H1 (cell line): ENCODE measurements around the gene FOXL3. TPM values are rescaled to one million over a fixed set of nuclear protein-coding genes. Genes with fewer than 3 reads are reported as not detected.

Source experiments
- CTCF ChIA-PET: fragments of 300-600 bp; sonication (Branson Sonifier 250); formaldehyde crosslinking; loops from one replicate; lab custom pipeline; 2021; ENCODE audit not compliant: partially characterized antibody; lab: Charles Lee
- POLR2A ChIA-PET: fragments of 300-600 bp; sonication (Branson Sonifier 250); formaldehyde crosslinking; loops from one replicate; lab custom pipeline; 2021; ENCODE audit warnings: inconsistent platforms; ENCODE audit not compliant: partially characterized antibody; lab: Charles Lee
- DNase-seq, 2 experiments: peaks; one replicate each; pipeline versions ENCODE4 v3.0.0 to v3.0.0-alpha.2; 2010 to 2022; ENCODE audit warnings: low spot score in 2 of 2, low read depth in 1 of 2, mixed read lengths in 1 of 2
- FAIRE-seq: peaks from 2 replicates; lab custom pipeline; 2011; peaks lifted over from hg19 to GRCh38; lab: Jason Lieb, UNC
- H2AFZ ChIP-seq: 2 replicates; pipeline ENCODE4 v1.8.1; 2012; ENCODE audit warnings: low read length, inconsistent platforms
- H2AK5ac ChIP-seq: 2 replicates; pipeline ENCODE4 v1.6.1; 2013; ENCODE audit warnings: low read depth, low read length
- H2BK120ac ChIP-seq: replicated peaks from 2 replicates; pipeline ENCODE3; 2013; ENCODE audit warnings: low read depth, low read length, inconsistent platforms
- H2BK12ac ChIP-seq: 2 replicates; pipeline ENCODE4 v1.6.1; 2013; ENCODE audit warnings: low read depth, low read length
- H2BK15ac ChIP-seq: 2 replicates; pipeline ENCODE4 v1.6.1; 2013; ENCODE audit warnings: low read length
- H2BK20ac ChIP-seq: 2 replicates; pipeline ENCODE4 v1.6.1; 2013; ENCODE audit warnings: low read length
- H2BK5ac ChIP-seq: 2 replicates; pipeline ENCODE4 v1.6.1; 2013; ENCODE audit warnings: low read depth, low read length
- H3K14ac ChIP-seq: 2 replicates; pipeline ENCODE4 v1.6.1; 2013; ENCODE audit warnings: inconsistent platforms; ENCODE audit not compliant: insufficient read length
- H3K18ac ChIP-seq: 2 replicates; pipeline ENCODE4 v1.6.1; 2013; ENCODE audit warnings: low read length; ENCODE audit errors: extremely low read depth
- H3K23ac ChIP-seq: 2 replicates; pipeline ENCODE4 v1.6.1; 2013; ENCODE audit warnings: inconsistent platforms; ENCODE audit not compliant: insufficient read length
- H3K23me2 ChIP-seq: 2 replicates; pipeline ENCODE4 v1.6.1; 2013; ENCODE audit warnings: low read depth, low read length
- H3K27ac ChIP-seq: 2 replicates; pipeline ENCODE4 v1.6.1; 2011; ENCODE audit warnings: low read depth, low read length, inconsistent platforms
- H3K27me3 ChIP-seq, 4 experiments: replicated peaks in 1 of 4; 1 replicate in 1 of 4; 2 replicates in 3 of 4; pipeline versions ENCODE4 v1.6.1 to v1.8.1; 2011 to 2013; ENCODE audit warnings: low read length in 3 of 4, mild to moderate bottlenecking in 3 of 4, inconsistent platforms in 2 of 4, mixed read lengths in 2 of 4, moderate library complexity in 1 of 4; ENCODE audit not compliant: control insufficient read depth in 3 of 4, insufficient read depth in 3 of 4; ENCODE audit errors: extremely low read depth in 1 of 4
- H3K36me3 ChIP-seq, 4 experiments: 2 replicates each; pipeline versions ENCODE4 v1.6.1 to v1.8.1; 2011 to 2013; ENCODE audit warnings: mild to moderate bottlenecking in 4 of 4, low read length in 3 of 4, moderate library complexity in 2 of 4, control low read depth in 1 of 4, inconsistent platforms in 1 of 4; ENCODE audit not compliant: insufficient read depth in 4 of 4, control insufficient read depth in 2 of 4
- H3K4ac ChIP-seq: replicated peaks from 2 replicates; pipeline ENCODE3; 2013; ENCODE audit warnings: low read length, low read depth, mixed read lengths, inconsistent platforms; ENCODE audit not compliant: insufficient read length
- H3K4me1 ChIP-seq, 4 experiments: replicated peaks in 1 of 4; 1 replicate in 1 of 4; 2 replicates in 3 of 4; pipeline versions ENCODE4 v1.6.1 to v1.8.1; 2011 to 2013; ENCODE audit warnings: low read length in 3 of 4, inconsistent platforms in 2 of 4, mixed read lengths in 1 of 4; ENCODE audit not compliant: insufficient read depth in 4 of 4, control insufficient read depth in 3 of 4
- H3K4me2 ChIP-seq, 2 experiments: 2 replicates each; pipeline versions ENCODE4 v1.6.1 to v1.8.1; 2011 to 2013; ENCODE audit warnings: low read depth in 2 of 2, low read length in 2 of 2, control low read depth in 1 of 2, inconsistent platforms in 1 of 2, mild to moderate bottlenecking in 1 of 2; ENCODE audit not compliant: insufficient read depth in 1 of 2
- H3K4me3 ChIP-seq, 4 experiments: fragments of 200-600, 300-600 bp in 1 of 4; sonication (generic), shearing (Covaris generic), sonication (Bioruptor Twin) in 1 of 4; 2 replicates each; pipeline versions ENCODE4 v1.5.1 to v1.8.1; 2011 to 2016; ENCODE audit warnings: low read length in 4 of 4, low read depth in 3 of 4, control low read depth in 2 of 4, inconsistent platforms in 2 of 4, mild to moderate bottlenecking in 2 of 4, mixed read lengths in 1 of 4, moderate library complexity in 1 of 4; ENCODE audit not compliant: insufficient read depth in 2 of 4; ENCODE audit errors: extremely low read depth in 1 of 4
- H3K56ac ChIP-seq: replicated peaks from 2 replicates; pipeline ENCODE3; 2013; ENCODE audit warnings: low read depth, mild to moderate bottlenecking, mixed read lengths, low read length, inconsistent platforms; ENCODE audit not compliant: insufficient read length
- H3K79me1 ChIP-seq: 2 replicates; pipeline ENCODE4 v1.6.1; 2013; ENCODE audit warnings: low read depth, low read length, control low read depth
- H3K79me2 ChIP-seq, 2 experiments: 2 replicates each; pipeline versions ENCODE4 v1.6.1 to v1.8.1; 2012 to 2013; ENCODE audit warnings: low read length in 2 of 2, mild to moderate bottlenecking in 2 of 2, inconsistent platforms in 1 of 2; ENCODE audit not compliant: insufficient read depth in 2 of 2, control insufficient read depth in 1 of 2
- H3K9ac ChIP-seq, 4 experiments: replicated peaks in 1 of 4; 1 replicate in 1 of 4; 2 replicates in 3 of 4; pipeline versions ENCODE4 v1.6.1 to v1.8.1; 2011 to 2013; ENCODE audit warnings: low read depth in 3 of 4, low read length in 3 of 4, control low read depth in 2 of 4, mild to moderate bottlenecking in 2 of 4, moderate library complexity in 2 of 4, inconsistent platforms in 1 of 4; ENCODE audit errors: extremely low read depth in 1 of 4
- H3K9me3 ChIP-seq, 2 experiments: 2 replicates each; pipeline versions ENCODE4 v1.6.1 to v1.8.1; 2012 to 2013; ENCODE audit warnings: mild to moderate bottlenecking in 2 of 2, moderate library complexity in 2 of 2, control low read depth in 1 of 2, inconsistent platforms in 1 of 2, low read depth in 1 of 2, low read length in 1 of 2, mixed read lengths in 1 of 2; ENCODE audit not compliant: insufficient read depth in 2 of 2
- H4K20me1 ChIP-seq, 2 experiments: replicated peaks in 1 of 2; 2 replicates each; pipeline versions ENCODE3 to v1.8.1; 2011 to 2013; ENCODE audit warnings: inconsistent platforms in 2 of 2, low read length in 2 of 2, mild to moderate bottlenecking in 1 of 2; ENCODE audit not compliant: insufficient read depth in 2 of 2, control insufficient read depth in 1 of 2
- H4K5ac ChIP-seq: 2 replicates; pipeline ENCODE4 v1.6.1; 2013; ENCODE audit warnings: low read length, low read depth, mixed read lengths, inconsistent platforms; ENCODE audit not compliant: insufficient read length
- H4K8ac ChIP-seq: 2 replicates; pipeline ENCODE4 v1.8.0; 2013; ENCODE audit warnings: mild to moderate bottlenecking, moderate library complexity, low read length, inconsistent platforms; ENCODE audit not compliant: insufficient read depth; ENCODE audit errors: extremely low read depth
- H4K91ac ChIP-seq: replicated peaks from 2 replicates; pipeline ENCODE3; 2013; ENCODE audit warnings: low read length, mixed read lengths, inconsistent platforms; ENCODE audit not compliant: insufficient read length
- BCL11A ChIP-seq, 2 experiments: IDR thresholded peaks; one replicate each; pipeline ENCODE4 v1.6.1; 2011; ENCODE audit warnings: low read depth in 2 of 2, low read length in 2 of 2, mild to moderate bottlenecking in 2 of 2
- CEBPB ChIP-seq: IDR thresholded peaks from 2 replicates; pipeline ENCODE4 v1.6.1; 2012; ENCODE audit warnings: low read depth, low read length
- CREB1 ChIP-seq: IDR thresholded peaks from 2 replicates; pipeline ENCODE4 v1.6.1; 2012; ENCODE audit warnings: inconsistent platforms
- GTF2F1 ChIP-seq: IDR thresholded peaks from 2 replicates; pipeline ENCODE4 v1.6.1; 2012; ENCODE audit warnings: low read depth, low read length, improper control_type of control experiment, borderline replicate concordance
- TCF12 ChIP-seq: IDR thresholded peaks from 2 replicates; pipeline ENCODE4 v1.6.1; 2011; ENCODE audit warnings: low read depth, mild to moderate bottlenecking, low read length
- WGBS, 2 experiments: shearing (Covaris generic) in 1 of 2; methylation state at CpG; one replicate each; pipeline versions ENCODE4 v1.1.6 to v1.1.7; 2013 to 2015; ENCODE audit warnings: low lambda C conversion rate in 2 of 2, mixed read lengths in 2 of 2, inconsistent platforms in 1 of 2, low coverage in 1 of 2, missing lambda C conversion rate in 1 of 2; ENCODE audit not compliant: insufficient replicate concordance in 2 of 2, insufficient coverage in 1 of 2, insufficient read length in 1 of 2; ENCODE audit errors: extremely low coverage in 1 of 2, missing lambda C conversion rate in 1 of 2; 5-methylcytosine and 5-hydroxymethylcytosine counted together
- polyA plus RNA-seq, 7 experiments: library from polyadenylated mRNA; depleted of rRNA in 3 of 7; stranded (reverse) in 5 of 7; unstranded in 2 of 7; fragments of >200 nt in 5 of 7; fragments of 200-250 nt in 2 of 7; gene quantifications; 1 replicate in 5 of 7; 2 replicates in 1 of 7; 4 replicates in 1 of 7; pipeline versions ENCODE4 v1.2.1 to v1.2.3, GENCODE V29; 2011 to 2013; ENCODE audit warnings: missing spikeins in 2 of 7, mixed read lengths in 2 of 7
- total RNA-seq: library from RNA; stranded (reverse); fragmentation: NEBNext Ultra II Directional; extraction: Animal tissue kit (Norgen Biotek cat#: 25700); gene quantifications from 2 replicates; pipeline ENCODE4 v1.2.1, GENCODE V29; 2021

Gene FOXL3
- total and polyA plus RNA-seq, 2 of the 8 experiments (the other 6 are each of a cell fraction or from before 2014, with no cell fraction given), result not detected

DNA sequence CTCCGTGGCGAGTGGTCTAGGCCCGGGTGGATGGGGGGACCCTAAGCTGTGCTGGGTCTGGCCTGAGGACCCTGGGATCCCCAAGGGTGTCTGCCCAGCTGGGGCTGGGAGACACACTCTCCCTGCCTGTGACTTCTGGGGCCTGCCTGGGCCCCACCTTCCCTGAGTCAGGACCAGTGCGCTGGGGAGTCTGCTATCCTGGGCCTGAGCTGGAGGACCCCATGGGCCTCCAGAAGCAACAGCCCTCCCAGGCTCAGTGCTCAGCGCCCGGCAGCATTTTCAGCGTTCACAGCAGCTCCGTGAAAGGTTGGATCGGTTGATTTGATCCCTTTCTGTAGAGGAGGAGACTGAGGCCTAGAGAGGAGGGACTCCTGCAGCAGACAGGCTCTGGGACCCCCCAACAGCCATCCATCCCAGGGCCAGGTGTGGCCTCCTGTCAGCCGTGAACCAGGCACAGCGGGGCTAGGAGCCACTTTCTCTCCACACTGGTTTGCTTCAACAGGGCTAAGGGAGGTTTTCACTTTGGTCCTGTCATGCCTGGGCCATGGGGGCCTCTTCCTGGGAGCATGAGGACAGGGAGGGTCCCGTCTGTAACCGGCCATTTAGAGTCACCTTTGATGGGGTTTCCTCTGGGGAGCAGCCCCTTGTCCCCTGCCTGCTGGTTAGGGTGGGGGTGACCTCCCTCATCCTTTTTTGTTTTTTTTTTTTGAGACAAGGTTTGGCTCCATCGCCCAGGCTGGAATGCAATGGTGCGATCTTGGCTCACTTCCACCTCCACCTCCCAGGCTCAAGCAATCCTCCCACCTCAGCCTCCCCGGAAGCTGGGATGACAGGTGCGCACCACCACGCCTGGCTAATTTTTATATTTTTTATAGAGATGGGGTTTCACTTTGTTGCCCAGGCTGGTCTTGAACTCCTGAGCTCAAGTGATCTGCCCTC, 12.4 kb downstream of the FOXL3 start:
- TF ChIP-seq CEBPB (no peak), CREB1 (no peak), GTF2F1 (no peak), BCL11A (IDR thresholded peaks at IDR 0.05; ENCODE audit: low read depth in 2 of 2, low read length in 2 of 2) (no peak), TCF12 (no peak)
- Histone ChIP-seq H2AK5ac (no peak overlapping the region), H3K23me2 (peaks cover 3% of the 10 kb centered on the region; the same call in 1 of the 2 replicates), H3K79me2 (no peaks in the 10 kb centered on the region), H4K5ac (no peak overlapping the region), H3K9ac (no peak overlapping the region), H3K36me3 (no peaks in the 10 kb centered on the region; a peak in 1 of 8 replicates), H2AFZ (no peak overlapping the region), H3K79me1 (no peaks in the 10 kb centered on the region), H3K23ac (no peak overlapping the region), H3K4me2 (no peak overlapping the region), H3K56ac (no peak overlapping the region), H3K4me3 (no peak overlapping the region), H4K8ac (no peak overlapping the region; the same call in 1 of the 2 replicates), H2BK20ac (no peak overlapping the region), H2BK12ac (no peak overlapping the region), H4K20me1 (peaks cover 0 to 6% of the 10 kb centered on the region in 2 experiments), H2BK5ac (no peak overlapping the region), H2BK120ac (no peak overlapping the region), H3K18ac (no peak overlapping the region), H2BK15ac (no peak overlapping the region), H3K4me1 (no peaks in the 10 kb centered on the region; a peak in 1 of 7 replicates), H4K91ac (no peak overlapping the region), H3K4ac (no peak overlapping the region), H3K27me3 (no peaks in the 10 kb centered on the region), H3K27ac (no peak overlapping the region), H3K14ac (no peak overlapping the region), H3K9me3 (peaks cover 7 to 9% of the 10 kb centered on the region in 2 experiments; a peak in 3 of 4 replicates)
- DNase-seq (no peak), FAIRE-seq (no peak)
- ChIA-PET CTCF (interaction anchor here (0.7 to 1.1 kb wide), 2 partner anchors 10 to 19 kb away, joined by 3 read pairs; no protein-coding TSS in a partner anchor), POLR2A (interaction anchor here (0.8 kb wide), 1 partner anchor 9 kb away, joined by 3 read pairs; no protein-coding TSS in a partner anchor)
- WGBS, 2 experiments, result 87% methylated on average over 15 of the region's 18 CpGs; no CpG with 5 or more reads in 1 of the 2 experiments
